ENCODE results near the gene FBXO36. TPM values are rescaled to one million over a fixed set of nuclear protein-coding genes. Genes with fewer than 3 reads are reported as not detected.
"Not testable (repeated sequence)": the region's sequence is repeated elsewhere in the genome, so short reads cannot be mapped to it uniquely, and the experiment has no call there.

The FBXO36 gene
- total RNA-seq, 2 donors from 2014 or later = 1.7 to 2.4 TPM

- peaks cover 7 to 9% of the 10 kb centered on the region in 2 donors for H3K4me1 ChIP-seq (ENCODE audit: control insufficient read depth in 1 of 2, low read depth in 2 of 2)
- no peak for ATAC-seq (ENCODE audit: insufficient number of reproducible peaks, low FRiP score, low read depth)
- no peak for TF ChIP-seq CTCF (IDR thresholded peaks at IDR 0.05)
Measured at GRCh38 chr2:229900012-229900411, 22.3 kb upstream of the FBXO36 start.

GRCh38 chr2:229900514-229900913 lies 21.8 kb upstream of the FBXO36 start:
- H3K4me1 ChIP-seq (ENCODE audit: control insufficient read depth in 1 of 2, low read depth in 2 of 2); ATAC-seq (ENCODE audit: insufficient number of reproducible peaks, low FRiP score, low read depth): not testable (repeated sequence)

More at GRCh38 chr2:229900012-229900411, 22.3 kb upstream of the FBXO36 start:
- no peak overlapping the region for H3K27ac ChIP-seq
- no peaks in the 10 kb centered on the region for H3K27me3 ChIP-seq (replicated peaks; ENCODE audit: insufficient read depth)
- no peak overlapping the region for H3K4me3 ChIP-seq
- H3K36me3 ChIP-seq = peaks cover 6% of the 10 kb centered on the region
- no peaks in the 10 kb centered on the region for H3K9me3 ChIP-seq
- no peak for DNase-seq (ENCODE audit: low spot score)

GRCh38 chr2:229901819-229902218 lies 20.5 kb upstream of the FBXO36 start:
- Histone ChIP-seq H3K9me3 (no peaks in the 10 kb centered on the region), H3K4me3 (no peak overlapping the region), H3K36me3 (peaks cover 6% of the 10 kb centered on the region), H3K27me3 (replicated peaks; ENCODE audit: insufficient read depth) (no peaks in the 10 kb centered on the region), H3K4me1 (ENCODE audit: control insufficient read depth in 1 of 2, low read depth in 2 of 2) (peaks cover 5 to 7% of the 10 kb centered on the region in 2 donors), H3K27ac (no peak overlapping the region)
- ATAC-seq (ENCODE audit: insufficient number of reproducible peaks, low FRiP score, low read depth) (no peak), DNase-seq (ENCODE audit: low spot score) (no peak)
- TF ChIP-seq CTCF (IDR thresholded peaks at IDR 0.05) = no peak

More at GRCh38 chr2:229900514-229900913, 21.8 kb upstream of the FBXO36 start:
- not testable (repeated sequence) for DNase-seq (ENCODE audit: low spot score); H3K27me3 ChIP-seq (replicated peaks; ENCODE audit: insufficient read depth); H3K9me3 ChIP-seq; H3K27ac ChIP-seq; H3K4me3 ChIP-seq; H3K36me3 ChIP-seq

- ATAC-seq (ENCODE audit: insufficient number of reproducible peaks, low FRiP score, low read depth) = no peak
- H3K4me1 ChIP-seq (ENCODE audit: control insufficient read depth in 1 of 2, low read depth in 2 of 2) = peaks cover 5 to 7% of the 10 kb centered on the region in 2 donors
- no peak for DNase-seq (ENCODE audit: low spot score)
- no peak overlapping the region for H3K4me3 ChIP-seq
- TF ChIP-seq CTCF (IDR thresholded peaks at IDR 0.05) = no peak
- H3K9me3 ChIP-seq = no peaks in the 10 kb centered on the region
- no peaks in the 10 kb centered on the region for H3K27me3 ChIP-seq (replicated peaks; ENCODE audit: insufficient read depth)
- H3K36me3 ChIP-seq = peaks cover 6% of the 10 kb centered on the region
- no peak overlapping the region for H3K27ac ChIP-seq
Measured at GRCh38 chr2:229903037-229903436, 19.3 kb upstream of the FBXO36 start.

GRCh38 chr2:229905601-229906000 lies 16.7 kb upstream of the FBXO36 start:
- peaks cover 9% of the 10 kb centered on the region for H3K36me3 ChIP-seq
- no peak overlapping the region for H3K4me3 ChIP-seq
- peaks cover 19 to 28% of the 10 kb centered on the region in 2 donors for H3K4me1 ChIP-seq (ENCODE audit: control insufficient read depth in 1 of 2, low read depth in 2 of 2)
- no peak for ATAC-seq (ENCODE audit: insufficient number of reproducible peaks, low FRiP score, low read depth)
- no peak for DNase-seq (ENCODE audit: low spot score)
- no peak overlapping the region for H3K27ac ChIP-seq
- H3K9me3 ChIP-seq = no peaks in the 10 kb centered on the region
- no peaks in the 10 kb centered on the region for H3K27me3 ChIP-seq (replicated peaks; ENCODE audit: insufficient read depth)
- no peak for TF ChIP-seq CTCF (IDR thresholded peaks at IDR 0.05)

- Histone ChIP-seq H3K9me3 (no peaks in the 10 kb centered on the region), H3K36me3 (peaks cover 3% of the 10 kb centered on the region), H3K4me1 (ENCODE audit: control insufficient read depth in 1 of 2, low read depth in 2 of 2) (peaks cover 27 to 48% of the 10 kb centered on the region in 2 donors), H3K4me3 (no peak overlapping the region), H3K27me3 (replicated peaks; ENCODE audit: insufficient read depth) (no peaks in the 10 kb centered on the region), H3K27ac (peak overlapping the region in 1 of 2 donors; percentile 7)
- ATAC-seq (ENCODE audit: insufficient number of reproducible peaks, low FRiP score, low read depth) (no peak), DNase-seq (ENCODE audit: low spot score) (no peak)
- no peak for TF ChIP-seq CTCF (IDR thresholded peaks at IDR 0.05)
Measured at GRCh38 chr2:229909090-229909489, 13.2 kb upstream of the FBXO36 start.

Measured in thoracic aorta (tissue), 2 donors.